GM21723 (cell line): ENCODE data around the gene JCAD.
"Not testable (repeated sequence)": the region's sequence is repeated elsewhere in the genome, so short reads cannot be mapped to it uniquely, and the experiment has no call there.

Source experiments
- ATAC-seq: cut with Tn5 transposase; IDR thresholded peaks from one replicate; pipeline ENCODE4 v1.9.1; 2021; ENCODE audit warnings: mild to moderate bottlenecking, moderate library complexity; ENCODE audit not compliant: unreplicated experiment

The JCAD gene

DNA sequence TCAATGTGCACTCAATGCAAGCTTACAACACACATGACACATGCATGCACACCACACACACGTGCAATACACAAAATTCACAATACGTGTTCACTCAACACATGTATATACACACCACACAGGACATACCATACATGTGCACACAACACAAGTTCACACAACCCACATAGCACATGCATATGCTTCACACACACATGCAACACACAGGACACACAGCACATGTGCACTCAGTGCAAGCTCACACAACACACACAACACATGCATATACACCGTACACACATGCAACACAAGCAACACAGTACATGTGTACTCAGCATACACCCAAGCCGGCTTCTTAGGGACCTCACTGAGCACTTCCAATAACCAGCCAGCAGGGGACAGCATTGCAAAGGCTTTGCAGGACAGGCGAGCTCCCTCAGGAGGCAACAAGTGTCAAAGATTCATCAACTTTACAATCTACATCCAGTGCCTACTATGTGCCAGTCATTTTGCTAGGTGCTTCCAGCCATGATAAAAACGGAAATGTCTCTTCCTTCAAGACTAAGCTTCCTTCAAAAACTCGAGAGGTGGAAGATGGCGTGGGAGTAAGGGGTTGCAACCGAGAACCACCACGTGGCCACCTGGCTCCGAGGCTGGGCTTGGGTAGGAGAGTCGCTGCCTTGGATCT lies 61.1 kb downstream of the JCAD start:
- peak; percentile 86 for ATAC-seq

GRCh38 chr10:29994811-29995210 lies 64.6 kb downstream of the JCAD start:
- ATAC-seq, result no peak

DNA sequence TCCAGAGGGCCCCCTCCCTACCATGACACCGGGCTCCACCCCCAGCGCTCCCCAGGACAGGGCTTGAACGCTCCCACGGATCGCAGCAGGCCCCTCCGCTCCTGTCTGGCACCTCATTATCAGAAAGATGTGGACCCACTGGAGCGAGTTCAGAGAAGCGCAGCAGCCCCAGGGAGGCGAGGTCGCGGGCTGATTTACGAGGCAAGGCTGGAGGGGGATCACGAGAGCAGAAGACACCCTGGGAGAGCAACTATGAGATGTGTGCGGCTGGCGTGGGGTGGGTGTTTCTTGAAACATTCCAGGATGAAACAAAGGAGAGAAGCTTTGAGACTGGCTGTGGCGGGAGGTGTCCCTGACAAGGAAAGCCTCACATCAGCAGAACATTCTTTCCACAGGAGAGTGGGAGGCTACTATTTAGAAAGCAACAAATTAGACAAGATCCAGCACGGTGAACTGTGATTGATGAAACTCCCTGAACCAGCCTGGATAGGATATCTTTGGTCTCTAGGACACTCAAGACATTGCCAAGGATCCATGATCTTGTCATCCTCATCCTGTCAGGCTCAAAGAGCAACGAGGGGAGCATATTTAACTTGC lies 66.0 kb downstream of the JCAD start:
- no peak for ATAC-seq

DNA sequence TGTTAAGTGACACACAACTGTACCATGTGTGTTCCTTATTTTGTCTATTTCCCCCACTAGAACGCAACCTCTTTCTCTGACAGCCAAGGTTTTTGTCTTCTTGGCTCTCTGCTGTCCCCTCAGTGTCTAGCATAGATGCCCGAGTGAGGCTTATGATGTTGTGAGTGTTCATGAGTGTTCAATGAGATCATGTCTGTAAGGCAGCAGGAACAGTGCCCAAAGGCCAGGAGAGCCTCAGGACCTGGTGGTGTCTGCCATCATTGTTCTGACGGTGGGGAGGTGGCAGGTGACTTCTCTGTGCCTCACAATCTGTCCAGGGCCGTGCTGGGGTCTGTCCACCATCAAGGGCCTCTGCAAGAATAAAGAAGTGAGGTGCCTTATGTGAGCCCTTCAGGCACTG lies 66.5 kb downstream of the JCAD start:
- no peak for ATAC-seq

DNA sequence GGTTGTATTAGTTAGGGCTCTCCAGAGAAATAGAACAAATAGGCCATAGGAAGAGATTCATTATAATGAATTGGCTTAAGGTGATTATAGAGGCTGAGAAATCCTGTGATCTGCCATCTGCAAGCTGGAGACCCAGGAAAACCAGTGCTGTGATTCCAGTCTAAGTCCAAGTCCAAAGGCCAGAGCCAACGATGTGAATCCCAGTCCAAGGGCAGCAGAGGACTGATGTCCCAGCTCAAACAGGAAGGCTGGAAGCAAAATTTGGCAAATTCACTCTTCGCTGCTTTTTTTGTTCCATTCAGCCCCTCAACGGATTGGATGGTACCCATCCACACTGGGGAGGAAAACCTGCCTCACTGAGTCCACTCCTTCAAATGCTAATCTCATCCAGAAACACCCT lies 68.0 kb downstream of the JCAD start:
- ATAC-seq, result no peak

DNA sequence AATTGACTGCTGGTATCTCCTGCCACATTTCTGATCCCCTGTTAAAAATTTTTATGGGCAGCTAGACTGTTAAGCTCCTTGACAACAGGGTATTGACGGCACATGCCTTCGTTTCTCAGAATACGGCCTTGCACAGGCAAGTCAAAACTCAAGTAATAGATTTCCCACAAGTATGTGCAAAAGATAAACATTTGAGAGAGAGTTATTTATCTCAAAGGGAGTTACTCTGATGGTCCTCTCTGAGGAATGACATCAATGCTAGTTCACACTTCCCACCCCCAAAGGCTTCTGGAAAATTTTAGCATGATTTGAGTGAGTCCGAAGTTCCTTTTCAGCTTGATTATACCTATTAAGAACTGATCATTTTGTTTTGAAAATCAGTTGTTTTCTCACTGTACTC lies 71.9 kb downstream of the JCAD start:
- ATAC-seq, result no peak

DNA sequence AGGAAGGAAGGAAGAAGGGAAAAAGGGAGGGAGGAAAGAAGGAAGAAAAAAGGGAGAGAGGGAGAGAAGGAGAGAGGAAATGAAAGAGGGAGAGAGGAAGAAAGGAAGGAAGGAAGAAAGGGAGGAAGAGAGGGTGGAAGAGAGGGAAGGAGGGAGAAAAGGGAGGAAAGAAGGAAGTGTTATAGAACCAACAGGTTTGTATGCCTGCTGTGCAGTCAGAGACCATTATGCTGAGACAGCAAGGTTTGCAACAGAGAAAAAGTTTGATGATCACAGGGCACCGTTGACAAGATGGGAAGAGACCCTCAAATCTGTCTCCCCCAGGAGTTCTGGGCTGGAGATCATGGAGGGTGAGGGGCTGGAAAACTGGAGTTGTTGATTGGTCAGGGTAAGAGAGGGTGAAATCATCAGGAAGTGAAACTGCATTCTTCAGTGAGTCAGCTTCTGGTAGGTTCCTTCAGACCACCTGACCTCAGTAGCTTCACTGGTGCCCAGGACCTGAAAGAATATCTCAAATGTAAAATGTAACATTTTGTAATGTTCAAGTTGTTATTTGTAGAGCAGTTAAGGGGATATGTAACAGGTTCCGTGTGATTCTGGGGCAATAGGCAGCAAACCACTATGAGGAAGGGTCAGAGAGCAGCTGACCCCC lies 76.3 kb downstream of the JCAD start:
- ATAC-seq, result no peak

DNA sequence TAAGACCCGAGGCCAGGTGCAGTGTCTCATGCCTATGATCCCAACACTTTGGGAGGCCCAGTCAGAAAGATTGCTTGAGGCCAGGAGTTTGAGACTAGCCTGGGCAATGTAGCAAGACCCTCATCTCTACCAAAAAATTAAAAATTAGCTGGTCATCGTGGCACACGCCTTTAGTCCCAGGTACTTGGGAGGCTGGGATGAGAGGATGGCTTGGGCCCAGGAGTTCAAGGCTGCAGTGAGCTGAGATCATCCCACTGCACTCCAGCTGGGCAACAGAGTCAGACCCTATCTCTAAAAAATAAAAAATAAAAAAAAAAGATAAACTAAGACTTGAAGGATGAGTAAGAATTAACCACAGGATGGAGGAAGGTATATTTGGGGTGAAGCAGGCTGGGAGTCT lies 77.9 kb downstream of the JCAD start:
- ATAC-seq, result no peak

- ATAC-seq, result no peak
Observed at GRCh38 chr10:29980084-29980483, 79.3 kb downstream of the JCAD start.

- not testable (repeated sequence) for ATAC-seq
Observed at GRCh38 chr10:29979421-29979779, 80.0 kb downstream of the JCAD start.

GRCh38 chr10:29977171-29977570 lies 82.2 kb downstream of the JCAD start:
- no peak for ATAC-seq

DNA sequence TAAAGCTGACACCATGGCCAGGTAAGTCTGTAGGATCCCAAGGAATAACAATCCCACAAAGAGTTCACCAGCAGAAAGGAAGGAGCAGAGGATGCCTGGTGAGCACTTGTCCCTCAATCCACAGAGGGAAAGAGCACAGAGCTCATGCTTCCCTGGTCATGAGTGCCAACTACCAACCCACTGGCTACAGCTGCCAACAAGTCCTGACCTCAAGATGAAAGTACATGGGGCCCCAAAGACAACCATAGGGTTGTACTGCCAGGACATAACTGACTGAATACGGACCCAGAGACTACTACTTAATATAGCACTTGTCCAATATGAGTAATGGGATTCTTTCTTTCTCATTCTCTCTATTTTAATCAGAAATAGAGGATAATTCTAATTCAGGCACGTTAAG lies 83.3 kb downstream of the JCAD start:
- ATAC-seq, result no peak

- ATAC-seq, result no peak
Observed at GRCh38 chr10:29974773-29975172, 84.6 kb downstream of the JCAD start.

GRCh38 chr10:29973921-29974320 lies 85.5 kb downstream of the JCAD start:
- no peak for ATAC-seq

- ATAC-seq, result no peak
Observed at GRCh38 chr10:29970576-29970975, 88.8 kb downstream of the JCAD start.

DNA sequence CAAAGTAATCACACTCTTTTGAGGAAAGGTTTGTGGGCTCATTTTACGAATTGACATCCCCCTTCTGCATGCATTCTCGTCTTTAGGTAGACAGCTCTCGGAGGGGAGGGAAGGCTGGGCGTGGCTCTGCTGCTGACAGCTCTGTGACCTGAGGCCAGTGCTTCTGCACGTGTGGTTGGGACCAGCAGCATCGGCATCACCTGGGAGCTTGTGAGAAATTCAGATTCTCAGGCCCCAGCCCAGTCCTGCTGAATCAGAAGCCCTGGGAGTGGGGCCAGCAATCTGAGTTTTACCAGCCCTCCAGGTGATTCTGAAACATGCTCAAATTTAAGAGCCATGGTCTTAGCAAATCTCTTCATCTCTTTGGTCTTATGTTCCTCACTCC lies 89.4 kb downstream of the JCAD start:
- ATAC-seq, result no peak

- ATAC-seq, result no peak
Observed at GRCh38 chr10:29969255-29970011, 90.0 kb downstream of the JCAD start.

GRCh38 chr10:29968585-29968984 lies 90.8 kb downstream of the JCAD start:
- no peak for ATAC-seq

GRCh38 chr10:29966269-29966668 lies 93.1 kb downstream of the JCAD start:
- no peak for ATAC-seq
